Activated gamma-delta T cell (primary cell): ENCODE measurements around the gene RPH3AL.
"Not testable (repeated sequence)": the region's sequence is repeated elsewhere in the genome, so short reads cannot be mapped to it uniquely, and the experiment has no call there.

Source experiments
- DNase-seq: peaks from one replicate; lab custom pipeline; 2025; lab: John Stamatoyannopoulos, UW

RPH3AL gene

DNA sequence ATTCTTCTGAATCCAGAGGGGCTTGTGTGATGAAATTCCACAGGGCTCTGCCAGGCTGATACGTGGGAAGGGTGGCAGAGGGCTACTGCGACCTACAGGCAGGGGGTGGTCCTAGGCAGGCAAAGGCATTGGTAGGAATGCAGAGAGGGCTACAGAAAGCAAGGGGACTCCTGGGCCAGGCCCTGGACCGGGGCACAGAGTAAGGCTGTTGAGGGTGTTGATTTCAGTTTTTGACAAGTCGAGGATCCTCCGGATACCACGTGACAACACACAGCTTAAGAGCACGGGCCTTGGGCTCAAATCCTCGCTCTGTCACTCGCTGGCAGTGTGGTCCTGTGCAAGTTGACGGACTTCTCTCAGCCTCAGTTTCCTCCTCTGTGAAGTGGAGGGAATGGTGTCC, 152.0 kb downstream of the RPH3AL start:
- DNase-seq = no peak

DNA sequence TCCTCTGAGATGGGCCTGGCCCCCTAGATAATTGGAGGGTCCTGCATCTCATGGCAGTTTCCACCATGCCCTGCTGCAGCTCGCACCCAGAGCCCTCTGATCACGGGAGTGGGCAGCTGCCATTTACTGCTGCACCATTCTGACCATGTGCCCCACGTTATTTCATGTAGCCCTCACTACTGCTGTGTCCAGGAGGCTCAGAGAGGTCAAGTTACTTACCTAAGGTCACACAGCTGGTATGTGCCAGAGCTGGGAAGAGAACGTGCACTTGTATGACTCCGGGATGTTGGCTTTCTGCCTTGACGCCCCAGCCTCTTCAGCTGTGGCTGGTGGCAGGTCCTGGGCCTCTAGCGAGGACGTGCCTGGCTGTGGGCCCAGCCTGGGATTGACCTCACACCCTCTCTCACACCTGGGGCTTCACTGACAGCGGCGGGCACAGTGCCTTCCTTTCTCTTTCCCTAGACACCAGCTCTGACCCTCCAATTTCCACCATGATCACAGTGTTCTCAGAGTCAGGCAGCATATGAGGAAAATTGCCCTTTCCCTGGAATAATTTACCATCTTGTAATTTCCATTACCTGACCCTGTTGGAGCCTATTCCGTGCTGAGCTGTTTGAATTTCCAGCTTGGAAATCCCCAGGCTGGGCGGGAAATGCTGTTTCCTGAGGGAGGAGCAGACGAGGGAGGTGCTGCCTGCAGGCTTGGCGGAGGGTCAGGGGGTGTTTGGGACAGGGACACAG, 152.6 kb downstream of the RPH3AL start:
- DNase-seq = no peak

DNA sequence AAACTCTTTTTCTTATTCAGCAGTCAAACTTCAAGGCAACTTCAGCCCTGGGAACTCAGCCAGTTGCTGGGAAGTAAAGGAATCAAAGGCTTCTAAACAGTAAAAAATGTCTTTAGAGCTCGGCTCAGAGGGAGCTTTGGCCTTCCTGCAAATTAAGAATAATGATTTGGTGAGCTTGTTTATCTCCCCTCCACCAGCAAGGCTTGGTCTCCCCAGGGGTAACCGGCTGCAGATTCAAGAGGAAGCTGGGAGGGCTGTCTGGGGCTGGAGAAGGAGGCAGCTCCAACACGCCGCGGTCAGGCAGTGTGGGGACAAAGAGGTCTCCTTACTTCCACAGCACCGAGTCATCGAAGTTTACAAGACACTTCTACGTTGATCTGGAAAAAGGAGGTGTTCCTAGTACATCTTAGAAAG, 153.4 kb downstream of the RPH3AL start:
- no peak for DNase-seq

DNA sequence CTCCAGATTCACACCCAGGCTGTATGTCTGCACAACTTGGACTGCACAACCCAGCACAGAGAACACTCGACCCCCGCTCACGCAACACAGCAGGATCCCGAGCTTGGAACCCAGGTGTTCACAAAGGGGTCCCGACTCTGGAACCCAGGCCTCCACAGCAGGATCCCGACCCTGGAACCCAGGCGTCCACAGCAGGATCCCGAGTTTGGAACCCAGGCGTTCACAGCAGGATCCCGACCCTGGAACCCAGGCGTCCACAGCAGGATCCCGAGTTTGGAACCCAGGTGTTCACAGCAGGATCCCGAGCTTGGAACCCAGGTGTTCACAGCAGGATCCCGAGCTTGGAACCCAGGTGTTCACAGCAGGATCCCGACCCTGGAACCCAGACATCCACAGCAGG, 154.4 kb downstream of the RPH3AL start:
- not testable (repeated sequence) for DNase-seq

DNA sequence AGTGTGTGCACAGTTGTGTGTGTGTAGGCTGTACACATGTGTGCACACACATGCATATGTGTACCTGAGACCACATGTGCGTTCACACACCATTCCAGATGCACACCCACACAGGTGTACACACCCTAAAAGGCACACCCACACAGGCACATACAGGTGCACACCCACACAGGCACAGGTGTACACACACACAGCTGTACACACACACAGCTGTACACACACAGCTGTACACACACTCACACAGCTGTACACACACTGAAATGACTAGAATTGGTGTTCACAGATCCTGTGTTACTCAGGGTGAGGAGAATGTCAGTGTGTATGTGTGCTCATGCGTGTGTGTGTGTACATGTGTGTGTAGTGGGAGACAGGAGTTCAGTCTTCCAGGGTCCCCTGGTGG, 155.3 kb downstream of the RPH3AL start:
- no peak for DNase-seq

DNA sequence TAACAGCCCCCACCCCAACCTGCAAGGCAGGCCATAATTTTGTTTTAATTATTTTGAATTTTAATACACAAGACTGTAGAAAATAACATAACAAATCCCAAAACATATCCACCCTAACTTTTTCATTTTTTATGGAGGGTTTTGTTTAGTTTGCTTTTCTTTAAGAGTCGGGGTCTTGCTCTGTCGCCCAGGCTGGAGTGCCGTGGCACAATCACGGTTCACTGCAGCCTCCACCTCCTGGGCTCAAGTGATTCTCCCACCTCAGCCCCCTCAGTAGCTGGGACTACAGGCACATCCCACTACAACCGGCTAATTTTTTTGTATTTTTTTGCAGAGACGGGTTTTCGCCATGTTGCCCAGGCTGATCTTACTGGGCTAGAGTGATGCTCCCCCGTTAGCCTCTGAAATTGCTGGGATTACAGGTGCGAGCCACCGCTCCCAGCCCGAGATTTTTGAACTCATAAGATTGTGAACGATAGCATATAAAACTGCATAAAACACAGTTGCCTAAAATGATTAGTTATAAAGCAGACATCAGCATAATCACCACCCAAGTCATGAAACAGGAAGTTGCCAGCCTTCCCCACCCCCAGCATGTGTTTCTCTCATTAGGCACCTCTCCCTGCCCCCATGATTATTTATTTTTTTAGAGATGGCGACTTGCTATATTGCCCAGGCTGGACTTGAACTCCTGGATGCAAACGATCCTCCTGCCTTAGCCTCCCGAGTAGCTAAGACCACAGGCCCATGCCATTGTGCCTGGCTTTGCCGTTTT, 157.6 kb downstream of the RPH3AL start:
- DNase-seq = no peak

DNA sequence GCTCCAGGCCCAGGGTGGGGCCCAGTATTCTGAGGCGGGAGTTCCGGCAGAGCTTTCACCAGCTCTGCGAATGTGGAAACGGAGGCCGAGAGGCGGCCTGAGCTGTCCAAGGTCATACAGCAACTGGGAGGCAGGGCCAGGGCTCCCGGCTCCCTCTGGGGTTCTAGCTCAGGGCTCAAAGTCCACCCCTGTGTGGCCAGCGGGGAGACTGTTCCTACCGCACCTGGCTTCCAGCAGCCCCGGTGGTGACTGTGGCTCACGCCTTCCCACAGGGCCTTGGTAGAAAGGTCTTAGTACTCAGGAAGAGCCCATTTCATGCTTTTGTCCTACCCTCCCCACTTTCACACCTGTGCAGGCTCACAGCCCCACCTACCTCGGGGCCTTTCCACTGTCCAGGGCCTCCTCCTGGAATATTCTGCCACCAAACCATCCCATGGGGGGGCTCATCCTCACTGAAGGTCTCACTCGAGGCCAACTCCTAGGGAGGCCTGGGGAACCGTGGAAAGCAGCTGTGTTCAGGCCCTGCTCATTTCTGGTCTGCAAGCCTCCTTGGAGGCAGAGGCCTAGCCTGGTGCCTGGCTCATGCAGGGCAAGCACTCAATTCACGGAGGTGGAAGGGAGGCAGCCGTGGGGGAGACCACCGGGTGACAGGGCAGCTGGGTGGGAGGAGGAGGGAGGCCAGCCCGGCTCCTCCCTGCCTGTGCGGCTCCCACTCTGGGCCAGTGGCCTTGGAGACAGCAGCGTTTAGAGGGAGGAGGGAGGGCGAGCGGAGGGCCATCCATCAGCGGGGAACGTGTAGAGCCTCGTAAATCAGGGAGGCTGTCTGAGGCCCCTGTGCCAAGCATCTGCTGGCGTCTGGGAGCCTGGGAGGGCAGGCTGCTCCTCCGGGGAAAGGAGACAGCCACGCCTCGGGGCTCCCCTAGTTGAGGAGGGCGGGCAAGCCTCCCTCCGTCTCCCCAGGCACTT, 158.5 kb downstream of the RPH3AL start:
- no peak for DNase-seq

DNA sequence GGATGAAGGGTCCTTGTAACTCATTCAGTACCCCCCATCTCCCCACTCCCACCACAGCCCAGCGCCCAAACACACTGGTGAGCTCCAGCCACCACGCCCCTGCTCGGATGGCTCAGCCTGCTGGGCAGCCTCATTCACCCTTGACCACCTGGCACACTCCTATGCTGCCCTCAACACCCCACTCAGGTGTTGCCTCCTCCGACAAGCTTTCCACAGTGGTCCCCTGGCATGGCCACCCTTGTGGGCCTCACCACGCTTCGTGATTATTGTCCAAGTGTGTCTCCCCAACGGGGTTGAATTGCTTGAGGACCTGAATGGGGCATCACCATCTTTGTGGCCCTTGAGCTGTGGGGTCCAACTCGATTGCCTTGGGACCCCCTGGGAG, 159.2 kb downstream of the RPH3AL start:
- DNase-seq = no peak

DNA sequence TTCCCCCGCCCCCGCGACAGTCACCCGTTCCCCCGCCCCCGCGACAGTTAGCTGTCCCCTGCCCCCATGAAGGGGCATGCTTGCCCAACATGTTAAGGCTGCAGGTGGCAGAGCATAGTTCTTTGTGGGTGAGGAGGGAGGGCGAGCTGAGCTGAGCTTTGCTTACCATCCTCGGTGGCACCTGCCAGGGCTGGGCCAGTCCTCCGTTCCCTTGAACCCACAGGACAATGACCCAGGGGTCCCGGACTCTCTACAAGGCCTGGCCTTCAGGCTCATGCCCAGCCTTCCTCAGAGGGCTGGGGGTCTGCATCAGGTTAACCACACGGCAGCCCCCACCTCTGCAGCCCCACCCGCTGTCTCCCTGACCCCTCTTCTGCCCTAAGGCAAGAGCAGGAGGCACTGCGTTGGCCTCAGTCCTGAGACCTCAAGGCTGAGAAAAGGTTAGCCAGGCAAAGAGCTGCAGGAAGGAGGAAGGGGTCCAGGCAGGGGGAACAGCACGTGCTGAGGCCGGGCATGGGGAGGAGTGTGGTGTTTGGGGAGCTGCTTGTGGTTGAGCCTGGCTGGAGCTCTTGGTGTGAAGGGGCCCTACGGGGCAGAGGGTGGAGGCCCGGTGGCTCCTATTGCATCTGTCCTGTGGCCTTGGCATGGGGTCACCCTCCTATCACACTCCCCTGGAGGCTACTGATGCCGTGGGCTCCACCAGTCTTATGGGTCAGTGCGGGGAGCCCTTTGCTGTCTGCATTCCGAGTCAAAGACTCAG, 159.8 kb downstream of the RPH3AL start:
- DNase-seq = no peak

DNA sequence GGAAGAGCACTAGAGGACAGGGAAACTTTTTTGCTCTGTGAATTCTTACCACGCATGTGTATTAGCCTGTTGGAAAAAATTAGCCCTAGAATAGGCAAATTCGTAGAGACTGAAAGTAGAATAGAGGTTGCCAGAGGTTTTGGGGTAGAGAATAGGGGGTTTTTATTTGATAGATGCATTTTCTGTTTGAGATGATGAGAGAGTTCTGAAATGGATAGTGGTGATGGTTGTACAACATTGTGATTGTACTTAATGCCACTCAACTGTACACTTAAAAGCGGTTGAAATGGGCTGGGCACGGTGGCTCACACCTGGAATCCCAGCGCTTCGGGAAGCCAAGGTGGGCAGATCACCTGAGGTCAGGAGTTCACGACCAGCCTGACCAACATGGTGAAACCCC, 163.2 kb downstream of the RPH3AL start:
- no peak for DNase-seq

DNA sequence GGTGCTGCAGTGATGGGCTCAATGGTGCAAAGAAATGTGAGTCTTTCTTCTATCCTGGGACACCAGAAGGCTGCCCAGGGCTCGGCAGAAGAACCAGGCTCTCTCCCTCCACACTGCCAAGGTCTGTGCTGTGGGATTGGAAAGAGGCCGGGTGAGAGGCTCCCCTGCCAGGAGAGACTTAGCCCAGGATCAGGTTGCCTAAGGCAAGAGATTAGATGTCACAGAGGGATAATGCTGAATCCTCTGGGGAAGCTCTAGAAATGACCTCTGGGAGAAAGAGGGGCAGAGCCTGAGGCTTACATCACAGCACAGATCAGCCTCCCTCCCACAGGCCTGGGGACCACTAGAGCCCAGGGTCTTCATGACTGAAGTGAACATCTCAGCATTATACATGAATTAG, 165.5 kb downstream of the RPH3AL start:
- DNase-seq = no peak

DNA sequence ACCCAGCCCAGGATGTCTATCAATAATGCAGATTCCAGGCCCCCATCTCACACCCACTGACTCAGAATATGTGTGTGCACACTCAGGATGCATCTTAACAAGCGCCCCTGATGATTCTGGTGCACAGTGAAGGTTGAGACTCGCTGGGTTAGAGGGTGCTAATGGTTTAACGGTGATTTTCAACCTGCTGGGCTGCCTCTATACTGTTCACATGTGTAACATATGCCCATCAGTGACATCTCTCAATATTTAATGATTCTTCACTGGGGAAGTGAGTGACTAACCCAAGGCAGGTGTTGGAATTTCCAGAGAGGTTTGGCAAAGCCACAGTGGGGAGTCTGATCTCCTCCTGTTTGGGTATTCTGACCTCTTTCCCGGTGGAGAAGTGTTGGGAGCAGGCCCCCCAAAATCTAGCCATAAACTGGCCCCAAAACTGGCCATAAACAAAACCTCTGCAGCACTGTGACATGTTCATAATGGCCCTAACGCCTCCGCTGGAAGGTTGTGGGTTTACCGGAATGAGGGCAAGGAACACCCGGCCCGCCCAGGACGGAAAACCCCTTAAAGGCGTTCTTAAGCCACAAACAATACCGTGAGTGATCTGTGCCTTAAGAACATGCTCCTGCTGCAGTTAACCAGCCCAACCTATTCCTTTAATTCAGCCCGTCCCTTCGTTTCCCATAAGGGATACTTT, 167.0 kb downstream of the RPH3AL start:
- DNase-seq = no peak

DNA sequence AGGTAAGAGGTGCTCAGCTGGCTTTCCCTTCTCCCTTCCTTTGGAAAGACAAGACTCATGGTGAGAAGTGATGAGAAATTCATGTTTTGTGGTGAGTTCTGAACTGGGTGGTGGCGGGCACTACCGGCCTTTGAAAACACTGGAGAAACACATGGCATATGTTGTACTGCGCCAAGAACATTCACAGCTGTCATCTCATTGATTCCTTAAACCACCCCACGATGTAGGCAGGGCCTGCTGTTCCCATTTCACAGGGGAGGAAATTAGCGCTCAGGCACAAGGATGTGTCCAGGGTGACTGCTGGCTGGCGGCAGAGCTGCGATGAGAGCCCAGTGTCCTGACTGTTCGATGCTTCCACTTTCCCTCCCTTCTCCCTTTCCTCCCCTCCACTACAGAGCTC, 169.6 kb downstream of the RPH3AL start:
- no peak for DNase-seq

DNA sequence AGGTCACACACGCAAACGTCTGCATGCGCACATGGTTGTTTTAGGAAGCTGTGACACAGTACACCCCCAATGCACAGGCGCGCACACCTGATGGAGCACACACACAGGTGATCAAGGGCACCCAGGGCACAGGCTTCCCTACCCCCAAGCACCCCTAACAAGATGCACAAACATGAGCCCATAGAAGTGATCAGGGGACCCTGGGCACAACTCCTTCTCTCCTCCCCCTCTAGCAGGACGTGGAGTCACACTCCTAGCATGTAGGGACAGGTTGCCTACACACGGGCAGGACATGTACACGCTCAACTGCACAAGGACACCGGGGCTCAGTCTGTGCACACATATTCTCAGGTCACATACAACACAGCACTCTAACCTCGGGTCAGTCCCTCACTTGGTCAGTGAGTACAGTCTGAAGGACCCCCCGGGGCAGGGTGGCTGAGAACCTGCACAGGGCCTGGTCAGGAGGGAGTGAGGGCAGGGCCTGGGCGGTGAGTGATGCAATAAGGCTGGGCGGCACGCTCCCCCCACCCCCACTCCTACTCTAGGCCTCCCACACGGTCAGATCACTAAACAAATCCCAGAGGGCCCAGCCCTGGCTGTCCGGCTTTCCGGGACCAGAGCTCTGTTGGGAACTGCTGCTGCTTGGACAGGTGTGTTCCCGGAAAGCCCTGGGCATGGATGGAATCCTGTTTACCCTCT, 170.4 kb downstream of the RPH3AL start:
- DNase-seq = no peak

DNA sequence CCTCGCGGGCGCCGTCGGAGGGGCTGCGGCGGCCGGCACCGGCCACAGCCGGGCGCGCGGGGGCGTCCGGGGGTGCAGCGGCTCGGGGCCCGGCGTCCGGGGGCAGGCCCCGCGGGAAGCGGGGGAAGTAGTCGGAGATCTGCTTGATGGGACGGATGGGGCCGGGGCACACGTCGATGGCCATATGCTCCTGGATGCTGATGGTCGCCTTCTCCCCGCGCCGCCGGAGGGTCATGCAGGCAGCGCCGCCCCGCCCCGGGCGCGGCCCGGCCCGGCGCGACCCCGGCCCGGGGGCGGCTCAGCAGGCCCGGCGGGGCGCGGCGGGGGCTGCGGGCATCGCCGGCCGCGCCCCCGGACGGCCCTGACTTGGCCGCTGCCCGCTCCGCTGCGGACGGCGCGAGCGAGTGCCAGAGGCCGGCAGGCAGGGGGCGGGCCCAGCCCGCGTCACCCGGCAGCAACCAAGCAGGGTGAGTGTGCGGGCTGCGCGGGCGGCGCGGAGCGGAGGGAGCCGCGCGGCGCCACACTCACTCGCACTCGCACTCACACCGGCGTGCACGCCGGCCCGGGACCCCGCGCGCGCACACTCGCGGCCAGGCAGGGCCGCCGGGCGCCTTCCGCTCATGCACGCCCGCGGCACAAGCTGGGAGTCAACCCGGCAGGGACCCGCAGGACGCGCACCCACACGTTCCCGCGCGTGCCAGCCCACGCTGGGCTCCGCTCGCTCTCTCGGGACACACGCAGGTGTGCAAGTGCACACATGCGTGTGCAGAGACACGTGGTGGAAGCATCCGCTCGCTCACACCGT, 171.2 kb downstream of the RPH3AL start, which contains the start of gene DOC2B:
Gene DOC2B, minus strand, starts transcription at position 406 of the 805 bp plus-strand sequence. Its CDS starts 171 bp downstream, at position 235.
- DNase-seq = no peak

DNA sequence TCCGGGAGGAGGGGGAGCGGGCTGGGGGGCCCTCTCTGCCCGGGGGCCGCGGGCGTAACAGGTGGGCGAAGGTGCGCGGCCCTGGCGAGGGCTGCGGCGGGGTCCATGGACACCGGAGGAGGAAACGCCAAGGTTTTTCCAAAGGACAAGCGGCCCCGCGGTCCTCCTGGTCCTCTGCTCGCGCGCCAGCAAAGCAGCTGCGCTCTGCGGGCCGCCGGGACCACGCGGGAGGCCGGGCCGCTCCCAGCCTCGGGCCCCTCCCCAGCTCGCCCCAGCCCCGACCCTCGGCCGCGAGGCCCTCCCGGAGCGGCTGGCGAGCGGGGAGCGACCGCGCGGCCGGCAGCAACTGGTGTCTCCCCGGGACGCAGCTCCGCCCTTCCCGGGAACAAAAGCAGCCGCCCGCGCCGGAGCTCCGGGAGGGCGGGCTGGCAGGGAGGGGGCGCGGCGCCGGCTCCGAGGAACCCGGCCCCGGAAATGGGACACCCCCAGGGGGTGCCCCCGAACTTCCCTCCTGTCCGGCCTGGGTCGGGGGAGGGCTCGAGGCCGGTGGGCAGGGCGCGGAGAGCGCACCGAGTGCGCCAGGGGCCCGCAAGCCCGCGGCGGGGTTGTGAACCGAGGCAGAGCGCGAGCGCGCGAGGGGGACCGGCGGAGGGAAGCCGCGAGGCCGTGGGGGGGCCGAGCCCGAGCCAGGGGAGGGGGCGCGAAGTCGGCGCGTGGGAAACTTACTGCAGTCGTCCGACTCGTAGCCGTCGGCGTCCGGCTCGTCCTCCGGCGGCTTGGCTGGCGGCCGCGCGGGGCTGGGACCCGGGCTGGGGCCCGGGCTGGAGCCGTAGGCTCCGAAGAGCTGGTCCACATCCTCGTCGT, 172.0 kb downstream of the RPH3AL start:
- no peak for DNase-seq

DNA sequence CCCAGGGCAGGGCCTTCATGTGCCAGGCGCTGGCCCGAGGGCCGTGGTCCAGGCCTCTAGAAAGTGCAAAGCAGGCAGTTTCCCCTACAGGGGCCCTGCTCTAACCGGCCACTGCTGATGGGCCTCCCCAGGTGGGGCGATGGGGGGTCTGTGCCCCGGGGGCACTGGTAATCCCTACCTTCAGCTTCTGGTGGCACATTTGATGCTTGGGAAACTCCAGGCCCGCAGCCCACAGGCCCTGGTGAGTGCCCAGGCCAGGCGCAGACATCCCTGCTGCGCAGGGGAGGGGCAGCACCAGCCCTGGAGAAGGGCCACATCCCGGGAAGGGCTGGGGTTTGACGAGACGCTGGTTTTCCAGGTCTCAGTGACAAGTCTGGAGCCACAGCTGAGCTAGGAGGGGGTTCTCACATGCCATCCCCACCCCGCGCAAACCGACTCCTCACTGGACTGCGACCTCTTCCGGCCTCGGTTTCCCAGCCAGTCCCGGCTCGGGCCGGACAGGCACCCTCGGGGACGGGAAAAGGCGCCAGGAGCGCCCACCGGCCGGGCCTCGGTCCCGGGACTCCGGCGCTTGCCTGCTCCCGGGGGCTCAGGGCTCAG, 172.7 kb downstream of the RPH3AL start:
- DNase-seq = no peak

DNA sequence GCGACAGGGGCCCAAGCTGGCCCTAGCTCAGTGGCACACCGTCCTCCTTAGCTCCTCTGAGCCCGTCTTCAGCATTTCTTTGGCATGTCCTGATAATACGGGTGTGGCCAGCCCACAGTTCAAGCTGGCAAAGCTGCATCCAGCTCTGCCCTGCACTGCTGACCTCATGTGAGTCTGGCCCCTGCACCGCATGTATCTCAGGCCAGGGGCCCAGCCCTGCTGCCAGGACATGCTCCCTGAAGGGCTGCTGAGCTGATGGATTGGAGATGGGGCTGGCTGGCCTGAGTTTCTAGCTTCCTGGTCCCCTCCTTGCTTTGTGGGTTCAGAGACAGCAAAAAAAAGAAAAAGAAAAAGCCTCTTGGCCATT, 173.6 kb downstream of the RPH3AL start:
- no peak for DNase-seq
